ENCODE measurements around the gene FIBCD1.

The FIBCD1 gene

DNA sequence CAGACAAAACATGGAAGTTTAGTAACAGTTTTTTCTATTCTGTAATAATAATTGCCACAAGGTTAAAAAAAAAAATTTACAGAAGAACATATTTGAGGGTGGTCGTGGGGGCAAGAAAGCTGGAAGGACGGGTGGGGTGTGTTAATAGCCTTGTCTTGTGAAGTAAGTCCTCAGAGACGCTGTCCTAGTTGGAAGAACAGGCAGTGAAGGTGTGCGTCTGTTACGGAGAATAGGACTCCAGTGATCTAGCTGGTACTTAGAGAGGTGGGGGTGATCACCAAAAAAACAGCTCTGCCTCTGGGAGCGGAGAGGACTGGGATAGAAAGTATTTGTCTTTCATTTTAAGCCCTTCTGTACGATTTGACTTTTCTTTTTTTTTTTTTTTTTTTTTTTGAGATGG lies 86.2 kb downstream of the FIBCD1 start:
- no peak for DNase-seq
